IPS DF 6.9 (cell line): ENCODE measurements around the gene SND1.

Experiments used
- DNase-seq: peaks from one replicate; pipeline ENCODE4 v3.0.0-alpha.2; 2013; ENCODE audit warnings: low read depth, low spot score
- H3K27ac ChIP-seq: one replicate; pipeline ENCODE4 v1.5.1; 2013; ENCODE audit warnings: low read length, control low read depth
- H3K27me3 ChIP-seq: 2 replicates; pipeline ENCODE4 v1.6.1; 2013; ENCODE audit warnings: mild to moderate bottlenecking, low read length; ENCODE audit not compliant: control insufficient read depth, insufficient read depth
- H3K36me3 ChIP-seq: 2 replicates; pipeline ENCODE4 v1.6.1; 2013; ENCODE audit warnings: low read length; ENCODE audit not compliant: control insufficient read depth, insufficient read depth
- H3K4me1 ChIP-seq: 2 replicates; pipeline ENCODE4 v1.6.1; 2013; ENCODE audit warnings: low read length; ENCODE audit not compliant: control insufficient read depth, insufficient read depth
- H3K4me3 ChIP-seq: 2 replicates; pipeline ENCODE4 v1.5.1; 2013; ENCODE audit warnings: mild to moderate bottlenecking, low read length
- H3K9me3 ChIP-seq: 2 replicates; pipeline ENCODE4 v1.6.1; 2013; ENCODE audit warnings: low read length, inconsistent platforms; ENCODE audit not compliant: control insufficient read depth, insufficient read depth
- WGBS: extraction: QIAGEN DNeasy Blood & Tissue Kit; methylation state at CpG from one replicate; pipeline ENCODE4 v1.1.7; 2013; ENCODE audit warnings: mixed read lengths, missing lambda C conversion rate; ENCODE audit not compliant: insufficient read length, insufficient coverage; 5-methylcytosine and 5-hydroxymethylcytosine counted together

Gene SND1

GRCh38 chr7:127726476-127726875 lies 74.5 kb downstream of the SND1 start:
- no peak overlapping the region for H3K4me3 ChIP-seq
- DNase-seq: no peak
- H3K36me3 ChIP-seq: no peaks in the 10 kb centered on the region

GRCh38 chr7:127730658-127731276 lies 78.8 kb downstream of the SND1 start:
- no peaks in the 10 kb centered on the region for H3K27me3 ChIP-seq
- no peak overlapping the region for H3K4me3 ChIP-seq
- no peak overlapping the region for H3K27ac ChIP-seq
- H3K9me3 ChIP-seq: no peaks in the 10 kb centered on the region
- H3K36me3 ChIP-seq: peaks cover 4% of the 10 kb centered on the region; the same call in 1 of the 2 replicates
- no peak for DNase-seq
- WGBS: no CpG with 5 or more reads among the region's 13 CpGs
- 0 out of 2 replicates have a peak, but pooled peaks cover 2% of the 10 kb centered on the region for H3K4me1 ChIP-seq

More at GRCh38 chr7:127726476-127726875, 74.5 kb downstream of the SND1 start:
- no peaks in the 10 kb centered on the region for H3K27me3 ChIP-seq
- H3K9me3 ChIP-seq: no peaks in the 10 kb centered on the region
- no CpG with 5 or more reads among the region's 3 CpGs for WGBS
- no peak overlapping the region for H3K27ac ChIP-seq
- 0 out of 2 replicates have a peak, but pooled peaks cover 2% of the 10 kb centered on the region for H3K4me1 ChIP-seq

- Histone ChIP-seq H3K27me3 (no peaks in the 10 kb centered on the region), H3K4me3 (no peak overlapping the region), H3K36me3 (peaks cover 4% of the 10 kb centered on the region; the same call in 1 of the 2 replicates), H3K27ac (no peak overlapping the region), H3K4me1 (0 out of 2 replicates have a peak, but pooled peaks cover 2% of the 10 kb centered on the region), H3K9me3 (no peaks in the 10 kb centered on the region)
- no peak for DNase-seq
- no CpG with 5 or more reads among the region's 10 CpGs for WGBS
Measured at GRCh38 chr7:127731431-127732080, 79.6 kb downstream of the SND1 start.

GRCh38 chr7:127732306-127732705 lies 80.3 kb downstream of the SND1 start:
- no peak overlapping the region for H3K27ac ChIP-seq
- 0 out of 2 replicates have a peak, but pooled peaks cover 2% of the 10 kb centered on the region for H3K4me1 ChIP-seq
- H3K9me3 ChIP-seq: no peaks in the 10 kb centered on the region
- no CpG with 5 or more reads among the region's 2 CpGs for WGBS
- H3K4me3 ChIP-seq: no peak overlapping the region
- H3K27me3 ChIP-seq: no peaks in the 10 kb centered on the region
- DNase-seq: no peak
- peaks cover 4% of the 10 kb centered on the region; the same call in 1 of the 2 replicates for H3K36me3 ChIP-seq

GRCh38 chr7:127733986-127734385 lies 82.0 kb downstream of the SND1 start:
- DNase-seq: no peak
- H3K4me1 ChIP-seq: 0 out of 2 replicates have a peak, but pooled peaks cover 2% of the 10 kb centered on the region
- whole genome bisulfite sequencing: no CpG with 5 or more reads among the region's 3 CpGs
- H3K27ac ChIP-seq: no peak overlapping the region
- H3K36me3 ChIP-seq: peaks cover 4% of the 10 kb centered on the region; the same call in 1 of the 2 replicates
- H3K4me3 ChIP-seq: no peak overlapping the region
- H3K27me3 ChIP-seq: no peaks in the 10 kb centered on the region
- H3K9me3 ChIP-seq: no peaks in the 10 kb centered on the region

GRCh38 chr7:127736511-127736910 lies 84.5 kb downstream of the SND1 start:
- Histone ChIP-seq H3K4me3 (no peak overlapping the region), H3K36me3 (peaks cover 4% of the 10 kb centered on the region; the same call in 1 of the 2 replicates), H3K9me3 (no peaks in the 10 kb centered on the region), H3K4me1 (no peaks in the 10 kb centered on the region), H3K27me3 (no peaks in the 10 kb centered on the region), H3K27ac (no peak overlapping the region)
- WGBS: no CpG with 5 or more reads among the region's 5 CpGs
- no peak for DNase-seq

GRCh38 chr7:127738859-127739258 lies 86.9 kb downstream of the SND1 start:
- no peak overlapping the region for H3K27ac ChIP-seq
- H3K4me3 ChIP-seq: no peak overlapping the region
- WGBS: no CpG with 5 or more reads among the region's 2 CpGs
- no peak for DNase-seq
- H3K4me1 ChIP-seq: 0 out of 2 replicates have a peak, but pooled peaks cover 1% of the 10 kb centered on the region
- no peaks in the 10 kb centered on the region for H3K36me3 ChIP-seq
- H3K9me3 ChIP-seq: no peaks in the 10 kb centered on the region
- H3K27me3 ChIP-seq: no peaks in the 10 kb centered on the region

GRCh38 chr7:127741764-127742375 lies 89.9 kb downstream of the SND1 start:
- Histone ChIP-seq H3K36me3 (no peaks in the 10 kb centered on the region), H3K27ac (no peak overlapping the region), H3K4me3 (no peak overlapping the region), H3K27me3 (no peaks in the 10 kb centered on the region), H3K9me3 (no peaks in the 10 kb centered on the region), H3K4me1 (peaks cover 3% of the 10 kb centered on the region; the same call in 1 of the 2 replicates)
- WGBS: no CpG with 5 or more reads among the region's 3 CpGs
- no peak for DNase-seq

GRCh38 chr7:127745445-127745844 lies 93.5 kb downstream of the SND1 start:
- no peaks in the 10 kb centered on the region for H3K9me3 ChIP-seq
- H3K27ac ChIP-seq: no peak overlapping the region
- H3K27me3 ChIP-seq: no peaks in the 10 kb centered on the region
- WGBS: no CpG with 5 or more reads among the region's 1 CpG
- no peaks in the 10 kb centered on the region; the same call in 1 of the 2 replicates for H3K36me3 ChIP-seq
- DNase-seq: no peak
- peaks cover 3% of the 10 kb centered on the region; the same call in 1 of the 2 replicates for H3K4me1 ChIP-seq
- H3K4me3 ChIP-seq: no peak overlapping the region

- no peak overlapping the region for H3K4me3 ChIP-seq
- DNase-seq: no peak
- no peaks in the 10 kb centered on the region for H3K27me3 ChIP-seq
- H3K27ac ChIP-seq: no peak overlapping the region
- peaks cover 4% of the 10 kb centered on the region for H3K4me1 ChIP-seq
- no peaks in the 10 kb centered on the region; the same call in 1 of the 2 replicates for H3K36me3 ChIP-seq
- WGBS: no CpG with 5 or more reads among the region's 4 CpGs
- H3K9me3 ChIP-seq: no peaks in the 10 kb centered on the region
Measured at GRCh38 chr7:127751062-127751461, 99.1 kb downstream of the SND1 start.
